ENCODE measurements around the gene KNCN. TPM values are rescaled to one million over a fixed set of nuclear protein-coding genes. Genes with fewer than 3 reads are reported as not detected.

Gene KNCN
- total RNA-seq, 2 donors from 2014 or later, result not detected

DNA sequence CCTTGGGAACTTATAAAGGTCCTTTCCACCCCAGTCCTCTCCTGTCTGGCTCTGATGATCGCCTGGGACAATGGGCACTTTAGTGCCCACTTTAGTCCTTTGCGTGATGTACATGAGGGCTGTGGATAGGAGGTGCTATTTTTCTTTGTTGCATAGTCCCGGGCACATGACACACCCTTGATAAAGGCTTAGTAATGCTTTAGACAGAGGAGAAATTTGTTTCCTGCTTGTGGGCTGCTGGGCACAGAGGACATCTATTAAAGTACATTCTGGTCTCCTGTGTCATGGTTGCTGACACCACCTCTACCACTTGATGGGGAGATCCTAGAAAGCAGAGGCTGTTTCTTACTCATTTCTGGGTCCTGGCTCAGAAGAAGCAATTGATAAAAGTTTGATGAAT lies 5.4 kb upstream of the KNCN start:
- H3K9me3 Mint-ChIP-seq, result no peaks in the 10 kb centered on the region
- peaks cover 12% of the 10 kb centered on the region for H3K27me3 Mint-ChIP-seq (ENCODE audit: insufficient read depth)
- H3K4me1 Mint-ChIP-seq, result no peaks in the 10 kb centered on the region
- H3K9ac ChIP-seq (ENCODE audit: extremely low read depth, low read length, poor library complexity, severe bottlenecking), result no peak overlapping the region
- no peaks in the 10 kb centered on the region for H3K4me1 ChIP-seq (ENCODE audit: control insufficient read depth, insufficient read depth, low read length)
- no peak for DNase-seq
- H3K36me3 ChIP-seq (ENCODE audit: control insufficient read depth, insufficient read depth, low read length), result no peaks in the 10 kb centered on the region
- 90% methylated on average over 3 of the region's 3 CpGs; no CpG with 5 or more reads in 1 of the 2 experiments for WGBS, 2 experiments (ENCODE audit: insufficient coverage in 1 of 2, insufficient read length in 1 of 2)
- peaks cover 2% of the 10 kb centered on the region for H3K36me3 Mint-ChIP-seq (ENCODE audit: low read depth)
- H3K27ac ChIP-seq (ENCODE audit: low read depth, low read length), result no peak overlapping the region
- H3K27ac Mint-ChIP-seq, result no peak overlapping the region
- TF ChIP-seq, protein P1, sequence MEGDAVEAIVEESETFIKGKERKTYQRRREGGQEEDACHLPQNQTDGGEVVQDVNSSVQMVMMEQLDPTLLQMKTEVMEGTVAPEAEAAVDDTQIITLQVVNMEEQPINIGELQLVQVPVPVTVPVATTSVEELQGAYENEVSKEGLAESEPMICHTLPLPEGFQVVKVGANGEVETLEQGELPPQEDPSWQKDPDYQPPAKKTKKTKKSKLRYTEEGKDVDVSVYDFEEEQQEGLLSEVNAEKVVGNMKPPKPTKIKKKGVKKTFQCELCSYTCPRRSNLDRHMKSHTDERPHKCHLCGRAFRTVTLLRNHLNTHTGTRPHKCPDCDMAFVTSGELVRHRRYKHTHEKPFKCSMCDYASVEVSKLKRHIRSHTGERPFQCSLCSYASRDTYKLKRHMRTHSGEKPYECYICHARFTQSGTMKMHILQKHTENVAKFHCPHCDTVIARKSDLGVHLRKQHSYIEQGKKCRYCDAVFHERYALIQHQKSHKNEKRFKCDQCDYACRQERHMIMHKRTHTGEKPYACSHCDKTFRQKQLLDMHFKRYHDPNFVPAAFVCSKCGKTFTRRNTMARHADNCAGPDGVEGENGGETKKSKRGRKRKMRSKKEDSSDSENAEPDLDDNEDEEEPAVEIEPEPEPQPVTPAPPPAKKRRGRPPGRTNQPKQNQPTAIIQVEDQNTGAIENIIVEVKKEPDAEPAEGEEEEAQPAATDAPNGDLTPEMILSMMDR (conservative IDR thresholded peaks at IDR 0.05), result no peak
- H3K4me3 ChIP-seq (ENCODE audit: low read length), result no peak overlapping the region
- no peaks in the 10 kb centered on the region for H3K9me3 ChIP-seq (ENCODE audit: control insufficient read depth, low read length)
- no peak overlapping the region for H3K4me3 Mint-ChIP-seq
- no peaks in the 10 kb centered on the region for H3K27me3 ChIP-seq (ENCODE audit: control insufficient read depth, insufficient read depth, low read length, poor library complexity, severe bottlenecking)

DNA sequence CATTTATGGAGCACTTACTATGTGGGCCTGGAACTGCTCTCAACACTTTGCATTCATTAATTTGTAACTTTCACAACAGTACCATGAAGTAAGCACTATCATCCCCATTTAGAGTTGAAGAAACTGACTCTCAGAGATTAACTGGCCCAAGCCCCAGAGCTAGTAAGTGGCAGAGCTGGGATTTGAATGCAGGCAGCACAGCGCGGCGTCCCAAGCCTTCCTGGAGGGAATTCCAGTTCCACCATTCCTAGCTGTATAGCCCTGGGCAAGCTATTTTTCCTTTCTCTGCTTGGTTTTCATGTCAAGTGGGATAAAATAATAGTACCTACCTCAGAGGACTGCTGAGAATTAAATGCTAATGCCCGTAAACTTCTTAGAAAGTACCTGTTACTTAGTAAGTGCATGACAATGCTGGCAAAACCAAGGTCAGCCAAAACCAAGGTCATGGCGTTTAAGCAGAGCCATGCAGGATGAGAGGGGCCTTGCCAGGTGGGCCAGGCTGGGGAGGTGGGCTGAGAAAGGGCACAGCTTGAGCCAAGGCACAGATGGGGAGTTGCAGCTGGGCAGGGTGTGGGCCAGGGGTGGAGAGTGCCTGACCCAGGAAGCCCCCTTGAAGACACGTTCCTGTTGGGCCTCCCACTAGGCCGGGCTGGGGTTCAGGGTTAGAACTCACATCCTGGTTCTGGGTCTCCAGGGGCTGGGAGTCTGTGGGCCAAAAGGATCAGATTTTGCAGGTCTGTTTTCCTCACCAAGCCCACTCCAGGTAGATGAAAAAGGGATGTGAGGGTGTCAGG lies 4.6 kb upstream of the KNCN start:
- Mint-ChIP-seq H3K36me3 (ENCODE audit: low read depth) (no peaks in the 10 kb centered on the region), H3K9me3 (no peaks in the 10 kb centered on the region), H3K27me3 (ENCODE audit: insufficient read depth) (peaks cover 19% of the 10 kb centered on the region), H3K27ac (no peak overlapping the region), H3K4me1 (no peaks in the 10 kb centered on the region), H3K4me3 (no peak overlapping the region)
- no peak overlapping the region for H3K9ac ChIP-seq (ENCODE audit: extremely low read depth, low read length, poor library complexity, severe bottlenecking)
- WGBS, 2 experiments (ENCODE audit: insufficient coverage in 1 of 2, insufficient read length in 1 of 2), result 86 to 97% methylated on average over 5 to 7 of the region's 7 CpGs
- H3K9me3 ChIP-seq (ENCODE audit: control insufficient read depth, low read length), result no peaks in the 10 kb centered on the region
- TF ChIP-seq, protein P1 (conservative IDR thresholded peaks at IDR 0.05), result no peak
- no peak overlapping the region for H3K4me3 ChIP-seq (ENCODE audit: low read length)
- no peaks in the 10 kb centered on the region for H3K27me3 ChIP-seq (ENCODE audit: control insufficient read depth, insufficient read depth, low read length, poor library complexity, severe bottlenecking)
- H3K36me3 ChIP-seq (ENCODE audit: control insufficient read depth, insufficient read depth, low read length), result no peaks in the 10 kb centered on the region
- no peak overlapping the region for H3K27ac ChIP-seq (ENCODE audit: low read depth, low read length)
- H3K4me1 ChIP-seq (ENCODE audit: control insufficient read depth, insufficient read depth, low read length), result no peaks in the 10 kb centered on the region
- DNase-seq, result no peak

DNA sequence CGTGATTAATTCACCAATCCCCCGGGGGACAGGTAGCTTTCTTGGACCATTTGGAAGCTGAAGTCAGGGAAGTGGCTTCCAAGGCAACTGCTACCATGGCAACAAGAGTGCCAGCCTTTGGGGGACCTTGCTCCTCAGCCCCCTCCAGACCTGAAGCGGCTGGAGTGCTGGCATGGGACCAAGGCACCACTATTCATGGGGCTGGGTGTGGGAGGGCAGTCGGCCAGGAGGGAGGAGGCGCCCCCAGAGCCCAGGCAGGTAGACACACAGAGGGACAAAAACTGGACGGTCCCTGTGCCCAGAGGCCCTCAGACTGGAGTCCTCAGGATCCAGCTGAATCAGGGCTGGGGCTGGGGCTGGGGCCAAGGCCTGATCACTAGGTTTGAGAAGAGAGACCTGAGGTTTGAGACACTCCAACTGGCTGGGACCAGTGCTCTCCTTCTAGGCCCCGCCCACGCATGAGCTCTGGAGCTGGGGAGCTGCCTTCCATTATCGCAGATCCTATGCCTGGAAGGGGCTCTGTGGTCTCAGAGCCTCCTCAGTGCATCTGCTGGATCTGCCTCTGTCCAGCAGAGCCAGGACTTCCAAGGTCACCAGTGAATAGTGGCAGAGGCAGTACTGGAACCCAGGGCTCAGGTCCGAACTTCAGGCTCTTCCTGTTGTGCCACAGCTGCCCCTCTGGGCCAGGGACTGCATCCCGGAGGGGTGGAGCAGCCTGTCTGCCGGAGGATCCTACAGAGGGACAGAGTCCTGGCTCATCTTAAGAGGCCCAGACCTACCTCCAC lies 3.3 kb upstream of the KNCN start:
- H3K27ac ChIP-seq (ENCODE audit: low read depth, low read length), result no peak overlapping the region

More for the DNA sequence above, 3.3 kb upstream of the KNCN start:
- H3K27me3 ChIP-seq (ENCODE audit: control insufficient read depth, insufficient read depth, low read length, poor library complexity, severe bottlenecking), result no peaks in the 10 kb centered on the region
- no peaks in the 10 kb centered on the region for H3K9me3 ChIP-seq (ENCODE audit: control insufficient read depth, low read length)
- H3K9ac ChIP-seq (ENCODE audit: extremely low read depth, low read length, poor library complexity, severe bottlenecking), result no peak overlapping the region
- H3K4me3 Mint-ChIP-seq, result no peak overlapping the region
- H3K36me3 ChIP-seq (ENCODE audit: control insufficient read depth, insufficient read depth, low read length), result no peaks in the 10 kb centered on the region
- H3K36me3 Mint-ChIP-seq (ENCODE audit: low read depth), result no peaks in the 10 kb centered on the region
- WGBS, 2 experiments (ENCODE audit: insufficient coverage in 1 of 2, insufficient read length in 1 of 2), result 88 to 90% methylated on average over 9 to 12 of the region's 12 CpGs
- DNase-seq, result peak; percentile 53
- no peaks in the 10 kb centered on the region for H3K4me1 ChIP-seq (ENCODE audit: control insufficient read depth, insufficient read depth, low read length)
- H3K27me3 Mint-ChIP-seq (ENCODE audit: insufficient read depth), result peaks cover 28% of the 10 kb centered on the region
- TF ChIP-seq, protein P1 (conservative IDR thresholded peaks at IDR 0.05), result no peak
- H3K4me1 Mint-ChIP-seq, result no peaks in the 10 kb centered on the region
- H3K4me3 ChIP-seq (ENCODE audit: low read length), result no peak overlapping the region
- no peaks in the 10 kb centered on the region for H3K9me3 Mint-ChIP-seq
- no peak overlapping the region for H3K27ac Mint-ChIP-seq
